ENCODE measurements around the gene VAV2.

DNA sequence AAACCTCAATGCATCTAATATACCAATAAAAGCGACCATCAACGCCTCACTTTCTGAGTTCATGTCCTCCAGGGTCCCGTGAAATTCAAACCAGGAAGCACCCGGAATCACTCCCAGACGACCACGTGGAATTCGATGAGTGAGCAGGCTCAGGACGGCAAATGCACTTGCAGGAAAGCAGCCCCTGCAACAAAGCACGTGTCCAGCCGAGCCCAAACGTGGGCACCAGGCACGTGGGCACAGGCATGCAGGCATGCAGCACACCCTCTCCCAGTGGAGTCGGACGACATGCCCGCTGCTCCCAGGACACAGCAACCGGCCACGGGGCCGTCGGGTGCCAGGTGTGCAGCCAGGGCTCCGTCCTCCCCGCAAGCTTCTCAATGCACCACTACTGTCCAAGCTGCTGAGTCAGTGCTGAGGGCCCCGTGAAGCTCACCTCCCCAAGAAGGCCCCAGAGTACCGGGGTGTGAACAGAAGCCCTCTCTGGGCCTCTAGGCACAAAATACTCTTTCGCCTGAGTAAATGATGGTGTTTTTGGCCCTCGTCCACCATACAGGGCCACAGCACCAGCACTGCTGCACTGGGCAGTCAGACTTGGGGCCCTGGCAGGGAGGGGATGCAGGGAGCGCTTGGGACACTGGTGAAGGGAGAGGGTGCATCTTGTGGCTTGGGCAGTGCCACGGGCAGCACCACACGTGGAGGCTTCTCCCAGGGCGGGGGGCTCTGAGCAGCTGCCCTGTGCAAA lies 87.6 kb downstream of the VAV2 start:
- TF ChIP-seq, protein P1, sequence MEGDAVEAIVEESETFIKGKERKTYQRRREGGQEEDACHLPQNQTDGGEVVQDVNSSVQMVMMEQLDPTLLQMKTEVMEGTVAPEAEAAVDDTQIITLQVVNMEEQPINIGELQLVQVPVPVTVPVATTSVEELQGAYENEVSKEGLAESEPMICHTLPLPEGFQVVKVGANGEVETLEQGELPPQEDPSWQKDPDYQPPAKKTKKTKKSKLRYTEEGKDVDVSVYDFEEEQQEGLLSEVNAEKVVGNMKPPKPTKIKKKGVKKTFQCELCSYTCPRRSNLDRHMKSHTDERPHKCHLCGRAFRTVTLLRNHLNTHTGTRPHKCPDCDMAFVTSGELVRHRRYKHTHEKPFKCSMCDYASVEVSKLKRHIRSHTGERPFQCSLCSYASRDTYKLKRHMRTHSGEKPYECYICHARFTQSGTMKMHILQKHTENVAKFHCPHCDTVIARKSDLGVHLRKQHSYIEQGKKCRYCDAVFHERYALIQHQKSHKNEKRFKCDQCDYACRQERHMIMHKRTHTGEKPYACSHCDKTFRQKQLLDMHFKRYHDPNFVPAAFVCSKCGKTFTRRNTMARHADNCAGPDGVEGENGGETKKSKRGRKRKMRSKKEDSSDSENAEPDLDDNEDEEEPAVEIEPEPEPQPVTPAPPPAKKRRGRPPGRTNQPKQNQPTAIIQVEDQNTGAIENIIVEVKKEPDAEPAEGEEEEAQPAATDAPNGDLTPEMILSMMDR (IDR thresholded peaks at IDR 0.05) = no peak
- TF ChIP-seq POLR2AphosphoS5 (IDR thresholded peaks at IDR 0.05) = no peak

Measured in sigmoid colon (tissue), 4 donors.